Dermis microvascular lymphatic vessel endothelial cell (primary cell): ENCODE measurements around the gene RIN3. TPM values are rescaled to one million over a fixed set of nuclear protein-coding genes. Genes with fewer than 3 reads are reported as not detected.

Experiments
- DNase-seq, 2 donors: peaks; one replicate each; pipeline versions ENCODE4 v3.0.0 to v3.0.0-alpha.2; 2010; ENCODE audit warnings: low read depth in 2 of 2
- total RNA-seq: library from RNA; depleted of rRNA; stranded (reverse); fragments of >200 nt; gene quantifications from 2 replicates; pipeline ENCODE4 v1.2.1, GENCODE V29; 2014

Gene RIN3
- total RNA-seq, 1 donor from 2014 or later, result 4.1 TPM

DNA sequence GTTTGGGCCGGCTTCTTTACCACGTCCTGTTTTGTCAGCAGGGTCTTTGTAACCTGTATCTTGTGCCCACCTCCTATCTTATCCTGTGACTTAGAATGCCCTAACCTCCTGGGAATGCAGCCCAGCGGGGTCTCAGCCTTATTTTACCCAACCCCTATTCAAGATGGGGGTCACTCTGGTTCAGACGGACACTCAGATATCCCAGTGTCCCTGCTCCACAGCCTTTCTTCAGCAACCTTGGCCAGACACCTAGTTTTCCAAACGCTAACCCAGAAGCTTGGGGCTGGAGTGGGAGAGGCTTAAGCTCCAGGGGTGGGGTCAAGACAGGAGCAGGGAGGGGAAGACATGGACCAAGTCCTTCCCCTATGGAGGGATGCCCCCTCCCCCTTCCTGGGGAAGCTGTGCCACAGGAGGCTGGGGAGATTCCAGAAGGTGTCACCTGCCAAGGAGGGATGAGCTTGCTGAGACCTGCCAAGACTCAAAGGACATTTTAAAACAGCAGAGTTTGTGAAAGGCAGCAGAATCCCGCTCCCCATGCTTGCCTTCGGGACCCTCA is 62.2 kb downstream of the RIN3 start:
- DNase-seq, result no peak

DNA sequence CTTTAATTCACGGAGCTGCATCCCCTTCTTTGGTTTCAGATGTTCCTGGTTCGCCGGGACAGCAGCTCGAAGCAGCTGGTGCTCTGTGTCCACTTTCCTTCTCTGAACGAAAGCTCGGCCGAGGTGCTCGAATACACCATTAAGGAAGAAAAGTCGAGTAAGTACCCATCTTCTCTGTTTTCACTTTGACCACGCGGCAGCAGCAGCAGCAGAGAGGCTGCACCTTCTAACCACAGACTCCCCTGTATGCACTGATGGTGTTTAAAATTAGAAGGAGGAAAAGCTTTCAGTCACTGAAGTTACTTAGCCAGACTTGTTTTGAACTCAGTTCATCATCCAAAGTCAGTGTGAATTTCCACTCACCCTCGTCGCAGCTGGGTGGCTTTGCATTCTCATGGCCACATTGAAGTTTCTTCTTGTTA is 63.8 kb downstream of the RIN3 start:
- DNase-seq, result no peak

DNA sequence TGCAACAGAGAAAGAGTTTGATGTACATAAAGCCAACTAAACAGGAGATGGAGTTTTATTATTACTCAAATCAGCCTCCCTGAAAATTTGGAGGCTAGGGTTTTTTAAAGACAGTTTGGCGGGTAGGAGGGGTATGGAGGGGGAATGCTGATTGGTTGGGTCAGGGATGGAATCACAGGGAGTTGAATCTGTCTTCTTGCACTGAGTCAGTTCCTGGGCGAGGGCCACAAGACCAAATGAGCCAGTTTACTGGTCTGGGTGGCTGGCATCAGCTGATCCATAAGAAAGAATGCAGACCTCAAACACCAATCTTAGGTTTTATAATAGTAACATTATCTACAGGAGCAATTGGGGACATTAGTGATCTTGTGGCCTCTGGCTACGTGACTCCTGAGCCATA is 64.9 kb downstream of the RIN3 start:
- DNase-seq, result no peak

DNA sequence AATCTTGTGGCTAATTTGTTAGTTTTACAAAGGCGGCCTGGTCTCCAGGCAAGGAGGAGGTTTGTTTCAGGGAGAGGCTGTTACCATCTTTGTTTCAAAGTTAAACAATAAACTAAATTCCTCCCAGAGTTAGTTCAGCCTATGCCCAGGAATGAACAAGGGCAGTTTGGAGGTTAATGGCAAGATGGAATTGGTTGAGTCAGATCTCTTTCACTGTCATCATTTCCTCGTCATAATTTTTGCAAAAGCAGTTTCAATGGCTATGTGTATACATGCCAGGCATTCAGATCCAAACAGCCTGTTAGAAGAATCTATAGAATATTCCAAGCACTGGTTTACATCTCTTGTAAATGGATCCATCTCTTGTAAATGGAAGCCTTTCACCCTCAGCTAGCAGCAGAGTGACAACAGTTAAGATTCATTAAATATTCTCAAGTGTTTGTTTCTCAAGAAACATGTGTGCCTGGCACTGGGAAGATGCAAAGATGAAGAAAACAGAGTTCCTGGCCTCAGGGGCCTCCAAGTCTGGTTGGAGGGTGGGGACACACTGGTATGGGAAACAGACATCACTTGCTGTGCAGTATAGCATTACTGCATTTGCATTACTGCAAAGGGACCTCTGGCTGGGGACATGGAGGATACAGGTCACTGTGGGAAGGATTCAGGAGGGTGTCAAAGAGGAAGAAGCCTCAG is 65.8 kb downstream of the RIN3 start:
- no peak for DNase-seq

DNA sequence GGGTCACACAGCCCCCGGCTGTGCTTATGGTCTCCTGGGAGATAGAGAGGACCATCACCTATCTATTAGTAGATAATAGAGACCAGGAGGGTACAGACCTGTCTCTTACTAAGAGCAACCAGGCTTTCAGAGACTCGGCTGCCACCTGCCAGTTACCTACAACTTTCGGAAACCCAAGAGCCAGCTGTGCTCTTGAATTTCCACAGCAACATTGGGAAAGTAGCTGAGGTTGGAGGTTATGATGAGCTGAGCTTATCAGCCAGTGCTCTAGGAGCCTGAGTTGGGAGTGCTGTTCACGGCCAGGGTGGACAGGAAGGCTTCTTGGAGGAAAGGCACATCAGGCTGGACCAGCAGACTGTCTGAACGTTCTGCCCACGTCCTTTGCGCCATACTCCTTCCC is 67.6 kb downstream of the RIN3 start:
- no peak for DNase-seq

DNA sequence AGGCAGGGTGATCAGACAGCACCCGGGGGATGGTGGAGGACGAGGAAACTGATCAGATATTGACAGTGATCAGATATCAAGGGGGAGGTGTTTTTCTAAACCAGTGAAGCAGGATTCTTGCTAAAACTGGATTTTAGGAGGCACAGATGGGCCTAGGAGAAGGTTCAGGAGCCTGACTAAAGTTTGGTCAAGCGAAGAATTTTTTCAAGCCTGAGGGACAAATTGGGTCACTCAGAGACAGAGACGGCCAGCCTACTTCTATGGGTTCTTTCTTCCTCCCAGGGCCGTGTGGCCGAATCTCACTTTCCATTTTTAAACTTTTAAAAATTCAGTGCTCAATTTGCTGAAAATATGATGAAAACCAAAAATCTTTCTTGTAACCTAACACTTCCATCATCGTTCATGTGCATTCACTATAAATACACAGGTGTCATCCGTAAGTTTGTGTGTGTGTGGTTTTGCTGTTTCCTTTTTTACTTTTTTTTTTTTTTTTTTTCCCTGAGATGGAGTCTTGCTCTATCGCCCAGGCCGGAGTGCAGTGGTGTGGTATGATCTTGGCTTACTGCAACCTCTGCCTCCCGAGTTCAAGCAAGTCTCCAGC is 68.5 kb downstream of the RIN3 start:
- no peak for DNase-seq

DNA sequence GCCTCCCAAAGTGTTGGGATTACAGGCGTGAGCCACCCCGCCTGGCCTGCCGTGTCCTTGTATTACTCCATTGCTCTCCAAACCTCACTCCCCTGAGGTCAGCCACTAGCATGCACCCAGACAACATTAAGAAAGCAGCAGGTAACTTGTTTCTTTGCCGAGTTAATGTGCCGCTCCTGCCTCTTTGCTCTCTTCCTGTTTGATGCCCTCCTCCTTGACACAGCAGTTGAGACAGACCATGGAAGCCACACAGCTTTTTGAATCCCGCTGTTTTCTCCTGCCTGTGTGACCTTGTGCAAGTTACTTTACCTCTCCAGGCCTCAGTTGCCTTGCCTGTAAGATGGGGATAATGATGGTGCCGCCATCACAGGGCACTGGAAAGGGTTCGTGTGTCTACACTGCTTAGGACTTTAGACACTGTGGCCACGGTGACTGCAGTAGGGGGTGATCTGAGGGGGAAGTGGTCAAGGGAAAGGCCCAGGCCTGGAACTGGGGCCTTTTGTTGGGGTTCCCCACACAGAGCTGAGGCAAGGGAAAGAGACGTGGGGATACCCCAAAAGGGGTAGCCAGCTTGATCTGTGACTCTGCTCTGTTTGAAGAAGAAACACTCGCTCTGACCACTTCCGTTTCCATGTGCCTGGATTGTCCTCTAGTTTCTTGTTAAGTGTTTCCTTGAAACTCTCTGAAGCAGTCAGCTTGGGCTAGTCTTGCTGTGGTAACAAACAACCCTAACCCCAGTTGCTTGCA is 69.3 kb downstream of the RIN3 start:
- DNase-seq, result no peak

DNA sequence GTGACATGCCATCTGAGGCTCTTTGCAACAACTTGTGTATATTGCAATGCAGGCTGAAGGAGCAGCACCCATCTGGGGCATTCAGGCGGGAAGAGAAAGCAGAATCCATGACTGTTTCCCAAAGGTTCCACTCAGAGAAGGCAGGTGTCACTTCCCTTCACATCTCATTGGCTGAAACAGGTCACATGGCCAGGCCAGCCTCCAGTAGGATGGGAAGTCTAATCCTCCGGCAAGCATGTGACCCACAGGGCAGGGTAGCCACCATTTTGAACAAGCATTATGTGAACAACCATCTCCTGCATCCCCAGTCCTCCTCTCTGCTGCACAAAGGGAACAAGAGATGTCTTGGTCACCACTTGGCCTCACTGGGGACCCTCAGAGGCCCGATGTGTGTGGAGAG is 70.6 kb downstream of the RIN3 start:
- no peak for DNase-seq

DNA sequence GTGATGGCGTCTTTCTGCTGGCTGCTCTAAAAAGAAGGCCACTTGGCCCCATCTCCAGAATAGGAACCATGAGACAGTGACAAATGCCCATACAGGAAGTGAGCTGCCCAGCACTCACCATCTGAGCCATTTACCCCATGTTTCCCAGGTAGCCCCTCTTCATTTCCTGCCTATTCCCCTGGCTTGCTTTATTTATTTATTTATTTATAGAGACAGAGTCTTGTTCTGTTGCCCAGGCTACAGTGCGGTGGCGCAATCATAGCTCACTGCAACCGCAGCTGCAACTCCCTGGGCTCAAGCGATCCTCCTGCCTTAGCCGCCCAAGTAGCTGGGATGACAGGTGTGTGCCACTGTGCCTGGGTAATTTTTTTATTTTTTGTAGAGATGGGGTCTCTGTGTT is 71.2 kb downstream of the RIN3 start:
- DNase-seq, result no peak

DNA sequence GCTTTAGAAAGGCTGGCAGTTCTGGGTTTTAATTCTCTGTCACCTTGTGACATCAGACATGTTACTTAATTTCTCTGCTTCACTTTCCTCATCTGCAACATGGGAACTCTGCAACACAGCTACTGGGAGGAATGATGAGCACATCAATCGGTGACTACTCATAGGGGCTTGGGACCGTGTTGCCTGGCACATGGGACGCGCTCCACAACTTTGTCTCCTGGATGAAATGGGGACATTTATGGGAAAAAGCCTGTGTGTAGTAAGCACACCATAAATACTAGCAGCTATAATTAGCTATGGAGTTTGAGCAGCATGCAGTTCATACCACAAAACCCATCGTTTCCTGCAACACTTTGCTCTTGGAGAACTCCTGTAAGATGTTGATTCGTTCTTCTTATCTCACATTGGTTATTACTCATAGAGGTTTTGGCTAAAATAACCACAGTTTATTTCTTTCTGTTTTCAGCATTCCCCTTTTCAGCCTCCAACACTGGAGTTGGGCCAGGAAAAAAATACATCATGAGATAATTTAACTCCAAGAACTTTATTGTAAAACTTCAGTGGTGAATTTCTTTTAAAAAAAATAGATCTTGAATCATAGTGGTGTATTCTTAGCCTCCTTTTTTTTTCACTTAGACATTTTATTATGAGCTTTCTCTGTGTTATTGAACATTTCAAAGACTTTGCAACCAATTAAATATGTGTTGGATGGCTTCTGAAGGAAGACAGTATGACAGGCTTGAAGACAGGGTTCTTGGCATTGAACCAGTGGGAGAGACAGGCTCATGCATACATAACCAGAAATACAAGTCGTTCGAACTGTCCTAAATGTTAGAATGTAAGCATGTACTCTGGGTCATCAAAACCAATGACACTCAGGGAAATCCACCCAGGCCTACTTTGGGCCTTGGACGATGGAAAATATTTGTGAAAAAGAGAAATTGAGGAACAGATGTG is 72.7 kb downstream of the RIN3 start:
- peak in 1 of 2 donors; percentile 12 for DNase-seq

DNA sequence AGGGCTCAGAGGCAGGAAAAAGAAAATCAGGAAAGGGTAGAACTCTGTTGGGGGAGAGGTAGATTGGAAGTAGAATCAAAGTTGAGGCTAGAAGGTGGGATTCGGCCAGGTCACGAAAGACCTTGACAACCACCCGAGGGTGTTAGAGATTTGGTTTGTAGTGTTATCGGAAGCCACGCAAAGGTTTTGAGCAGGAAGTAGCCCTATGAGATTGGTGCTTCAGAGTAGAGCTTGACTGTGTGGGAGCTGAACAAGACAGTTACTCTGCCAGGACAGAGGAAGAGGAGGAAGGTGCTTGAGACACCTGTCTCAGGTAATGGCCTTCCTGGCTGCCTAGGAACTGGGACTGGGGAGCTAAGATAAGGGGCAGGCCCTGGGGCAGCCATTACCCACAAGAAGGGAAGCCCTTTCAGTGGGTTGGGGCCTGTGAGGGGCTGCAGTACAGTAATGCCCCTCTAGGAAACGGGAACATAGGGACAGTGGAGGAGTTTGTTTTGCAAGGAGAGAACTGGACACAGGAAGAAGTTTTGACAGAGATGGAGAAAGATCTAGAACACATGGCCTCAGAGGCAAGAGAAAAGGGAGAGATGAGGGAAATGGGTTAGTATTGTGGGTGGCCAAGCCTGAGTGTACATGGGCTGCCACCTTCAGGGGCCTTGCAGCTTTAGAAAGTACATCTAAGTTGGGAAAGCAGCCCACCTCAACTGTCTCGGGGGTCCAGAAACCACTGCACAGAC is 73.5 kb downstream of the RIN3 start:
- no peak for DNase-seq

DNA sequence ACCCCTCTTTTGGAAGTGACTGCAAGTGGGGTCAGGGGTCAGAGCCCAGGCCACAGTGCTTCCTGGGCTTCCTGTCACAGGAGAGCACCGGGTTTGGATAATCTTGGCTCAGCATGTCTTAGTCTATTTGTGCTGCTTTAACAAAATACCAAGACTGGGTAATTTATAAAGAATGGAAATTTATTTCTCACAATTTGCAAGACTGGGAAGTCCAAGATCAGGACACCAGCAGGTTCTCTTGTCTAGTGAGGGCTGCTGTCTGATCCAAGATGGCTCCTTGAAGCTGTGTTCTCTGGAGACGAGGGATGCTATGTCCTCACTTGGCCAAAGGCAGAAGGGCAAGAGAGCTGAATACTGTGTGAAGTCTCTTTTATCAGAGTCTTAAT is 74.1 kb downstream of the RIN3 start:
- DNase-seq, result no peak

DNA sequence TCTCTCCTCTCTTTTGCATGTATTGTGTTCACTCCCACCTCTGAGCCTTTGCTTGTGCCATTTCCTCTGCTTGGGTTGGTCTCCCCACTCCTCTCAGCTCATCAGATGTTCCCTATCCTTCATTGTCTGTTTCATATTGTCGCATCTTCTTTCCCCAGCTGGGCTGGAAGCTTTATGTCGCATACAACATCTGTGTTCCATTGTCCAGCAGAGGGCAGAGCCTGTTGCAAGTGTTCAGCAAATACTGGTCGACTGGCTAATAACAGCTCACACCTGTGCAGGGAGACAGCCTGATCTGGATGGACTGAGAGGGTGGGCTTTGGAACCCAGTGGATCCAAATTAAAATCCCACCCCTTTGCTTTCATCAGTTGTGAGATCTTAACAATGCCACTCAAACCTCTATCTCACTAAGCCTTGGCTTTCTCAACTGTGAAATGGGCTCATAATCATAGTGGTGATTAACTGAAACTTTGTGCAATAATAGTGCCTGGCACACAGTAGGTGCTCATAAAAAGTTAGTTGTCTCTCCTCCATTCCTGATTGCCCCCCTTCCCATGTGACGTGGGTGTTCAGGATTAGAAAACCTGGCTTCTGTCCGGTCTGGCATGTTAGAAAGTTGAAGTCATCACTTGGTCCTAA is 75.8 kb downstream of the RIN3 start:
- peak in 1 of 2 donors; percentile 37 for DNase-seq

DNA sequence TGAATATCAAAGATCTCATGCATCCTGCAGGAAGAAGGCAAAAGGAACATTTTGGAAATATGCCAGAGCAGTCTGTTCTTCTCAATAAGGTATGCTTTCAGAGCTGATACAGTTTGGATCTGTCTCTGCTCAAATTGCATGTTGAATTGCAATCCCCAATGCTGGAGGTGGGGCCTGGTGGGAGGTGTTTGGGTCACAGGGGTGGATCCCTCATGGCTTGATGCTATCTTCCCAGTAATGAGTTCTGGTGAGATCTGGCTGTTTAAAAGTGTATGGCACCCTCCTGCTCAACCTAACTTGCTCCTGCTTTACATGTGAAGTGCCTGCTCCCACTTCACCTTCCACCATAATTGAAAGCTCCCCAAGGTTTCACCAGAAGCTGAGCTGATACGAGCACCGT is 76.6 kb downstream of the RIN3 start:
- DNase-seq, result peak; percentile 5 to 36

DNA sequence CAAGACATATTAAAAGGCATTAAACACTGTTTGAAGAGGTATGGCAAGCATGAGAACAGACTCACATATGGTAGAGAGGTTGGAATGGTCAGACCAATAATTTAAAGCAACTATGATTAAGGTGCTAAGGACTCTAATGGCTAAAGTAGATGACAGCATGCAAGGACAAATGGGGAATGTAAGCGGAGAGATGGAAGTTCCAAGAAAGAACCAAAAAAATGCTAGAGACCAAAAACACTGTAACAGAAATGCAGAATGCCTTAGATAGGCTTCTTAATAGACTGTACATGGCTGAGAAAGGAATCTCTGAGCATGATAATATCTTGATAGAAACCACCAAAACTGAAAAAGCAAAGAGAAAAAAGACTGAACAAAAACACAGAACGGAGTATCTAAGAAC is 77.4 kb downstream of the RIN3 start:
- DNase-seq, result no peak

DNA sequence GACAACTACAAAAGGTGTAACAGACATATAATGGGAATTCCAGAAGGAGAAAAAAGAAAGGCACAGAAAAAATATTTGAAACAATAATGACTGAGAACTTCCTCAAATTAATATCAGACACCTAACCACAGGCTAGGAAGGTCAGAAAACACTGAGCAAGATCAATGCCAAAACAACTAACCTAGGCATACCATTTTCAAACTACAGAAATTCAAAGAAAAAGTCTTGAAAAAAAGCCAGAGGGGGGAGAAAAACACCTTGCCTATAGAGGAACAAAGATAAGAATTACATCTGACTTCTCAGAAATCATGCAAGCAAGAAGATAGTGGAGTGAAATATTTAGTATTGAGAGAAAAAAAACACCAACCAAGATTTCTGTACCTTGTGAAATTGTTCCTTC is 77.8 kb downstream of the RIN3 start:
- no peak for DNase-seq

DNA sequence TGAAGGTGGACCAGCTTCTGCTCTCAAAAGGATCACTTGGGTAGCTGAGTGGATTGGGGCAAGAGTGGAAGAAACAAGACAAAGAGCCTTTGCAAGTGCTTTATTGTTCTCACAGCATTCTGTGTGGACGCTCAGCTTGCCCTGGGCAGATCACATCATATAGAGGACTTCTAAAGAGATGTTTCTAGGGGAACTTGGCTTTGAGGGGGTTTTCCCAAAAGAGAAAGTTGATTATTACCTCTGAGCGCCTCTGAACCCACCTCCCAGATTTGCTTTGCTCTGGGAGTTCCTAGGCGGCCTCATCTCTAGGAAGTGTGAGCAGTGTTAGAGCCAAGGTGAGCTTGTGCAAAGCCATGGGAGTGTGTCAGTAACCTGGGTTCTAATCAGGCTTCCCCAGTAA is 81.7 kb downstream of the RIN3 start:
- no peak for DNase-seq

DNA sequence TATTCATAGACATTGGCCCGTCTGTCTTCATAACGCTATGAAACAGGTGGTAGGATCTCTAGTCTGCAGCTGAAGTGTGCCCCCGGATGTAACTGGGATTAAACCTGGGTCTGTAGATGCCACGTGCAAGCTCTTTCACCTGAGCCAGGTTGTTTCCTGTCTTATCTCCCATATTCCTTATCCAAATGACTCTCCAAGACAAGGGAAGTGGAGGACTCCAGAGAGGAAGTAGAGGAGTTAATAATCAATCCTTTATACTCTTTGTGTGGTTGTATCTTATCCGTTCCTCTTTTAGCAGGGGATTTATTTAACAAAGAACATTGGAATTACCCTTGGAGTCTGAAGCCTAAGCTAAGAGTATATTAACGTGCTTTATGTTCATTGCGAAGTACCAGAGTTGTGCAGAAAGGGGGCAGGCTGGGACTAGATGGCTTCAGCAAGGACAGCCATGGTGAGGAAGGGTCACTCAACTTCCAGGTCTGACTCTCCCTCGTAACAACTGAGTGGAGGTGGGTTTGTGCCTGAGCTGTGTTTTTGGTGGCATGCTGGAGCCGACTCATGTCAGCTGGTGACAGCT is 82.8 kb downstream of the RIN3 start:
- DNase-seq, result no peak

DNA sequence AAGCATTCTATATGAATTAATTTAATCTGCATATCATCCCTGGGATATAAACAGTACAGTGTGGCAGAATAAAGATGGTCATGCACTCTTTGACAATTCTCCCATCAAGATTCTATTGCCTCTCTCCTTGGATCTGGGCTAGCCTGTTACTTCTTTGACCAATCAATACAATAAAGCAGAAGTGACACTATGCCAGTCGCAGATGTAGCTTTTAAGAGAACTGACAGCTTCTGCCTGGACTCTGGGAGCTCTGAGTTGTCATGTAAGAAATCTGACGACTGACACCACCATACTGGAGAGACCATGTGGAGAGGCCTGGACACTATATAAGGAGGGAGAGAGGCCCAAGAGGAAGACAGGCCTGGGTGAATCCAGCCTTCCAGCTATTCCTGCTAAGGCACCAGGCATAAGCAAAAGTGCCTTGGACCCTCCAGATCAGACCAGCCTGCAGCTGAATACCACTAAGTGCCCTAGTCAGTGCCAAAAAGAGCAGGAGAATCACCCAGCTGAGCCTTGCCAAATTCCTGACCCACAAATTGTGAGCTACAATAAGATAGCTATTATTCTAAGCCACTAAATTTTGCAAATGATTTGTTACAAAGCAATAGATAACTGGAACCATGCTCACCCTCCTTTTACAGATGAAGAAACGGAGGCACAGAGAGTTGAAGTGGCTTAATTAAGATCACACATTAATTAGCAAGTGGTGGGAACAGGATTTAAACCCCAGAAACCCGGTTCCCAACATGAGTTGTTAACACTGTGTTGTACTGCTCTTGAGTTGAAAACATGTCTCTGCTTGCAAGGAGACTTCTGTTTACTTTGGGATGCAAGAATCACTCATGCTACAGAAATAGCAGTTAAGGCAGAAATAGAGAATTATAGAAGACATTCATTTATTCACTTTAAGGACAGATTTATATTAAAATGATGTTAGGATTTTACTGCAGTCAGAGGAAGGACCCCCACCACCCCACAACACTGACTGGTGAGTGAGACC is 84.6 kb downstream of the RIN3 start:
- DNase-seq, result no peak
